EH (cell line): ENCODE results near the gene TUFM.
"Not testable (repeated sequence)": the region's sequence is repeated elsewhere in the genome, so short reads cannot be mapped to it uniquely, and the experiment has no call there.

Experiments used
- DNase-seq: peaks from one replicate; pipeline ENCODE4 v3.0.0-alpha.2; 2015; ENCODE audit warnings: low read depth

TUFM gene

GRCh38 chr16:28846080-28846932 is at the start of gene TUFM:
TUFM (minus strand) TSS chr16:28846348; CDS start chr16:28846269, 79 bp downstream.
- peak; percentile 99 for DNase-seq

DNA sequence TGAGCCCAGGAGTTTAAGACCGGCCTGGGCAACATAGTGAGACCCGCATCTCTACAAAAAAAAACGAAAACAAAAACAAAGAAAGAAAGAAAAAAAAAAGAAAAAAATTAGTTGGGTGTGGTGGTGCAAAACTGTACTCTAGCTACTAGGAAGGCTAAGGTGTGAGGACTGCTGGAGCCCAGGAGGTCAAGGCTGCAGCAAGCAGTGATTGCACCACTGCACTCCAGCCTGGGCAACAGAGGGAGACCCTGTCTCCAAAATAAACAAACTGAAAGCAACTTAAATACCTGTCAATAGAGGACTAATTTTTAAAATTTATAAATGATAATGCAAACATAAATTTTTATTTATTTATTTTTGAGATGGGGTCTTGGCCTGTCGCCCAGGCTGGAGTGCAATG is 49.5 kb upstream of the TUFM start:
- DNase-seq: no peak

- no peak for DNase-seq
These were observed 47.1 kb upstream of the TUFM start for GRCh38 chr16:28893291-28893690.

- DNase-seq: no peak
These were observed 46.1 kb upstream of the TUFM start for GRCh38 chr16:28891964-28892890.

DNA sequence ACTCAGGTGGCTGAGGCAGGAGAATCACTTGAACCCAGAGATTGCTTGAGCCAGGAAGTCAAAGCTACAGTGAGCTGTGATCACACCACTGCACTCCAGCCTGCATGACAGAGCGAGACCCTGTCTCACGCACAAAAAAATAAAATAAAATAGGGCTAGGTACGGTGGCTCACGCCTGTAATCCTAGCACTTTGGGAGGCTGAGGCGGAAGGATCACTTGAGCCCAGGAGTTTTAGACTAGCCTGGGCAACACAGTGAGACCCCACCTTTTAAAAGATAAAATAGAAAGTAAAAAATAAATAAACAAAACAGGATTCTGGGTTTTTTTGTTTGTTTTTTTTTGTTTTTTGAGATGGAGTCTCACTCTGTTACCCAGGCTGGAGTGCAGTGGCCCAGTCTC is 44.2 kb upstream of the TUFM start:
- DNase-seq: not testable (repeated sequence)

DNA sequence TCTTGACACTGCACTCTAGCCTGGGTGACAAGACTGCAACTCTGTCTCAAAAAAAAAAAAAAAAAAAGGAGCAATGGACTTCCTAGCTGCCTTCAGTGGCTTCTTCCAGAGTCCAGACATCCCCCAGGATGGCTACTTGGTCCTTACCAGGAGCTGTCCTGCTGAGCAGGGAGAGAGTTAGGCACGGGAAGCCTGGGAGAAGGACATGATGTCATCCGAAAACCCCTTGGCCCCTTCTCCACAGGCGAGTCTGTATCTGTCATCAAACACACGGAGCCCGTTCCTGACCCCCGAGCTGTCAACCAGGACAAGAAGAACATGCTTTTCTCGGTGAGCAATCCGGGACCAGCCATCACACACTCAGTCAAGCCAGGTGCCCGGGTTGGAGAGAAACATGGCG is 40.8 kb upstream of the TUFM start:
- DNase-seq: no peak

DNA sequence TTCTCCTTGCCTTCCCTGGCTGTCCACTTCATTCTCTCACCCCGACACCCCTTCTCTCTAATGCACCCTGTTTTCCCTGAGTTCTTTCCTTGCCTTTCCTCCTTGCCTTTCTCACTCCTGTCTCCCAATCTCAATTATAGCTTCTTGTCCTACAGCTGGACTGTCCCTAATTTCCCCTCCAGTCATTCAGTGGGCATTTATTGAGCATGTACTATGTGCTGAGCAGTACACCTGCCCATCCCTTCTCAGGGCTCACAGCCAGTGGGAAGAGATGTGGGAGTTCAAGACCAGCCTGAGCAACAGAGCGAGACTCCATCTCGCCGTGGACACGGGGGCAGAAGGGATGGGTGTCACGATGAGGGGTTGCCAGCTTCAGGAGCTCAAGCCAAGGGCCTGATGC is 37.9 kb upstream of the TUFM start:
- no peak for DNase-seq

GRCh38 chr16:28883221-28883996 is 37.3 kb upstream of the TUFM start:
- no peak for DNase-seq

DNA sequence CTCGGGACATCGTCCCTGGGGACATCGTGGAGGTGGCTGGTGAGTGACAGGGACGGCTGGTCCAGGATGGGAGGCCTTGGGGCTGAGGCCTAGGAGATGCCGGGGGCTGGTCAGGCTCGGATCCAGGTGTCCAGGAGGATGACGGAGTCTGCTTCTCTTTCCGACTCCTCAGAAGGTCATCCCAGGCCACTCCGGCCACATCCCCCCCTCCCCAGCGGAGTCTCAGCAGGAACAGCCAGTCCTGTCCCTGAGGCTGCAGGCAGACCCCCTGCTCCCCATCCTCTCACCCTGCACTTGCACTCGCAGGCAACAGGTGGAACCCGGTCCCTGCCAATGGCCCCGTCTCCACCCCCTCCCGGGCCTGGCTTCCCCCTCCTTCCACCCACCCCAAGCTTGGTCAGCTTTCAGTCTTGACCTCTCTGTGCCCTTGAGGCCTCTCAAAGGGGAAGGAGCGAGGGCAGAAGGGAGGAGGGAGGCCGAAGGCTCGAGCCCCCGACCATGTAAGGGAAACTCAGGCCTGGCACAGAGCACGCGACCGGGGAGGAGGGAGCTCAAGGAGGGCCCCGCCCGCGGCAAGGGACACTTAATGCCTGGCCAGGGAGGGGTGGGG is 36.5 kb upstream of the TUFM start:
- no peak for DNase-seq

GRCh38 chr16:28881565-28881964 is 35.4 kb upstream of the TUFM start:
- not testable (repeated sequence) for DNase-seq

DNA sequence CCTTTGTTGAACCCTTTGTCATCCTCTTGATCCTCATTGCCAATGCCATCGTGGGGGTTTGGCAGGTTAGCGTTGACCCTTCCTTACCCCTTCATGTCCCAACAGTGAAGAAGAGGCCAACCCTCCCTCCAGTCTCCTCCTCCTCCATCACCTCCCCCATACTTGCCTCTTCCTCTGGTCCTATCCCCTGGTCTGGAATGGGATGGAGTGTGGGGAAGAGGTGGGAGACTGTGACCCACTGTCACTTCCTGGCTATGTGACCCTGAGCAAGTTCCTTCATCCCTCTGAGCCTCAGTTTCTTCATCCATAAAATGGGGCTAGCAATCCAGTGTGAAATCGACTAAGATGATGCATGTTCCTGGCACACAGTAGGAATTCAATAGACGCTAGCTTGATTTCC is 34.8 kb upstream of the TUFM start:
- DNase-seq: no peak

DNA sequence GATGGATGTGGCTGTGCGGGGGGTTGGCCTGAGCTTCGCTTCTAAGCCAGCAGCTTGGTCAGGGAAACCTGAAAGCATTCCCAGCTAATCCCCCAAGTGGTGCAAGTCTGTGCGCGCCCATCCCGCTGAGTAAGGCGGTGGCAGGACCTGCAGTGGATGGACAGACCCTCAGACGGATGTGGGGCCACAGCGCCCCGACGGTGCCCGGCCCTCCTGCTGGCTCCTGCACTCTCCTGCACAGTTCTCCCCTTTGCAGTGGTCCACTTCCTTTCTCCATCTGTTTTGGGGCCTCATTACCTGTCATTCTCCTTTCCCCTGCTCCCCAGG is 34.4 kb upstream of the TUFM start:
- no peak for DNase-seq

DNA sequence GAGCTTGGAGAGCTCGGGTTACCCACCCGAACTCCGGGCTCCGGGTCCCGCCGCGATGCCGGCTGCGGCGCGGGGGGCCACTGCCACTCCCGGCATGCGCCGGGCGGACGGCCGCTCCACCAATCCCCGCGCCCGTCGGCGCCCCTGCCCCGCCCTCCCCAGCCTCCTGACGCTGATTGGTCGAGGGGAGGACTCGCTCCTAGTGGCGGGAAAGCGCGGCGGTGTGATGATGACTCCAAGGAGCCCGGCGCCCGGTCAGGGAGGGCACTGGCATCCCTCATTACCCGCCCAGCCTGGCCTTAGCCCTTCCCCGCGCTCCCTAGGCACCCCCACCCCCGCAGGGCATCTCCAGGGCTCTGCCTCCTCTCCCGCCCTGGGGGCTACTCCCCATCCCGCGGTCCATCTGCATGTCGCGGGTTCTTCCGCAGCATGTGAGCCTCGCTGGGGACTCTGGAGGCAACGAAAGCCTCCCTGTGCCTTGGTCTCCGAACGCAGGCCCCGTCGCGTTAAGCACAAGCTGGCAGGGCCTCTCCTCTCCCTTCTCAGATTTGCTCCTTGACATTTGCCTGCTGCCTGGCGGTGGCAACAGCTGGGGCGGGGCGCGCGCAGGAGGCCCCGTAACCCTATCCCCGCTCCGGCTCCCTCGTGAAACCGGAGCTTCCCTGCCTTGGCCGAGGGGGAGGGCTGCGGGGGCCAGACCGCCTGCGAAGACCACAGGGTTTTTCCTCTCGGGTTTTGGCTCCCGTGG is 33.9 kb upstream of the TUFM start:
- DNase-seq: peak; percentile 85

DNA sequence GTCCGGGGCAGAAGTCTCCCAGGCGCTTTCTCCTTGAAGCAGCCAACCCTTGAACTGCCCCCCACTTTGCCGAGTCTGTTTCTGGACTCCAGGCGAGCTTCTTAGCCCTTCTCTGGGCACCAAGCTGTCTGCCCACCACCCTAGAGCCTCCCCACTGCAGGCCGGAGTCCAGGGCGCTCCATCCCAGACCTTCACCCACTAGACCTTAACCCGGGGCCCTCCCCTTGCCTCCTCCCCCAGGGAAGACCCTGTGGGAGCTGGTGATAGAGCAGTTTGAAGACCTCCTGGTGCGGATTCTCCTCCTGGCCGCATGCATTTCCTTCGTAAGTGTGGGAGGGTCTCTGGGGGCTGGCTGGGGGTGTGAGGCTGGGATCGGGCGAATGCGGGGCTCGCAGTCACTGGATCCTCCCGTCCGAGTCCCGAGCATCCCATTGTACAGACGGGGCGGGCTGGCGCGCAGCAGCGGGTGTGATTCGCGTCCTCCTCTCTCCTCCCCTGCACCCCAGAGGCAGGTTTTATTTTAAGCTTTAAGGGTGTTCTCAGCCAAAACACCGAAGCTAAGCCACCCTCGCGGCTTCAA is 33.2 kb upstream of the TUFM start:
- DNase-seq: no peak

GRCh38 chr16:28878083-28878926 is 32.2 kb upstream of the TUFM start, which contains the start of gene ATP2A1:
ATP2A1 (plus strand) TSS chr16:28878488; CDS start chr16:28878672, 184 bp downstream.
- DNase-seq: no peak

GRCh38 chr16:28877655-28878000 is 31.5 kb upstream of the TUFM start:
- no peak for DNase-seq

- no peak for DNase-seq
These were observed 31.0 kb upstream of the TUFM start for GRCh38 chr16:28876973-28877654.

DNA sequence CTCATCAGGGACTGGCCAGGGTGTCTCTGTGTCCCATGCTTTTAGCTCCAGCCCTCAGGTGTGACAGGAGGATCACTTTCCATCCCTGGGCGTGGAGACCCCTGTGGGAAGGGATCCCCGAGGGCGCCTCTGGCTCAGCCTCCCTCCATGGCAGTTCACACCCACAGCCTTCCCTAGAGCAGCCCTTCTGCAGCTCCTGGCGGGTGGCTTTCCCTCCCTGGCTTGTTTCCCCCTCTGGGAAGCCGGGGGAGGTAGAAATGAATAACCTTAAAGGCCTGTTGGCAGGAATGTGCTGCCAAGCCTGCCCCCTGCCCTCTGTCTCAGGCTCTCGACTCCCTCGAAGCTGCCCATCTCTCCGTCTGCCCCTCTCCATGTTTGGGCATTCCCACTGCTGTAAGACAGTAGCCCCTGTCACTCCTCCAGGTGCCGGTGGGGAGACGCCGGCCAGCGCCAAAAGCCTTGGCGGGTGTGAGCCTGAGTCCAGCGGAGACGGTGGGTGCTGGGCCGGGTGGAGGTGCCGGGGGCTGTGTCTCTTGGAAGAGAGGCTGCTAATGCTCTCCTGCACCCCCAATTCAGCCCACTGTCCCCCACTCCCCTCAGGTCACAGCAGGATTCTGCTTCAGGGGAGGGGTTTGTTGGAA is 30.0 kb upstream of the TUFM start:
- no peak for DNase-seq
